IgD-negative memory B cell (primary cell): Measurements from ENCODE around the gene ZNF717. TPM values are rescaled to one million over a fixed set of nuclear protein-coding genes. Genes with fewer than 3 reads are reported as not detected.
"Not testable (repeated sequence)": the region's sequence is repeated elsewhere in the genome, so short reads cannot be mapped to it uniquely, and the experiment has no call there.

ENCODE experiments used
- H3K27ac Mint-ChIP-seq, 3 donors: one replicate each; pipeline ENCODE4 v1.8.0; 2020 to 2022; ENCODE audit warnings: mild to moderate bottlenecking in 3 of 3, mixed read lengths in 3 of 3, moderate library complexity in 1 of 3
- H3K27me3 Mint-ChIP-seq: one replicate; pipeline ENCODE4 v1.8.0; 2021; ENCODE audit warnings: mixed read lengths
- H3K36me3 Mint-ChIP-seq: one replicate; pipeline ENCODE4 v1.8.0; 2020; ENCODE audit warnings: mild to moderate bottlenecking, mixed read lengths
- H3K4me1 Mint-ChIP-seq, 3 donors: one replicate each; pipeline ENCODE4 v1.8.0; 2020 to 2022; ENCODE audit warnings: mixed read lengths in 3 of 3, mild to moderate bottlenecking in 1 of 3
- H3K4me3 Mint-ChIP-seq, 4 donors: one replicate each; pipeline ENCODE4 v1.8.0; 2020 to 2022; ENCODE audit warnings: mild to moderate bottlenecking in 4 of 4, mixed read lengths in 4 of 4, moderate library complexity in 3 of 4
- H3K9me3 Mint-ChIP-seq, 3 donors: one replicate each; pipeline ENCODE4 v1.8.0; 2020 to 2021; ENCODE audit warnings: mixed read lengths in 3 of 3, mild to moderate bottlenecking in 1 of 3
- polyA plus RNA-seq: library from polyadenylated mRNA; unstranded; fragments of 300-500 nt; fragmentation: Illumina TruSeq; gene quantifications from one replicate; pipeline ENCODE4 v1.2.3, GENCODE V29; 2021

ZNF717 gene
- polyA plus RNA-seq, result 4.7 TPM

DNA sequence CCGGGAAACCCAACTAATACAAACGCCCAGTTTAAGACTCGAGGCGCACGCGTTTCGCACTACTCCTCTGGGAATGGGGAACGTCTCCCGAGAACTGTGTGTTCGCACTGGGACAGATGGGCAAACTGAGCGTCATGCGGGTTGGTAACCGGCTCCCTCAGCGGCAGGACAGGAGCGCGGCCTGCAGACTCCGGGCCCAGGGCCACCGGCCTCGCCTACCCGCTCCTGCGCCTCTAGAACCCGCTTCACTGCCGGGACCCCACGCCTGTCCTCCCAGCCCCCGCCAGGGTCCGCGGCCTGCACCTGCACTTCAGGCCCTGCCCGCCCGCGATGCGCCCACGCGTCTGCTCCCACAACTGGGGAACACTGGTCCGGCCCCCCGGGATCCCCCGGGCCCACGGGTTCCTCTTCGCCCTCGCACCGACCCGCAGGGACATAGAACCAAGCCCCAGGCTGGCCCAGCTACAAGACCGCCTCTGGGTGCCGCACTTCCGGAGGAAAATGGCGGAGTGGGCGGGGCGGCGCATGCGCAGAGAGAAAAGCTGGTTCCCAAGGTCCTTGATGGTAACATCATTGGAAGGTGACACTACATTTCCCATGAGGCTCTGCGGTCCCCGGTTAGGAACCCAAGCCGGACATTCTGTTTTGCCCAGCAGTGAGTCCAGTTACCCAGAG lies at the start of gene ZNF717:
TSS of gene ZNF717 (minus strand) at position 469 of the 675 bp plus-strand sequence. CDS start 2,187 bp downstream, outside the sequence.
- H3K4me3 Mint-ChIP-seq, result peak within 1 kb of the TSS; percentile 92 to 98 (median 96)
- not testable (repeated sequence) for H3K36me3 Mint-ChIP-seq, H3K27me3 Mint-ChIP-seq
- peaks cover 0 to 18% (median 14%) of the 10 kb centered on the region in 3 donors for H3K9me3 Mint-ChIP-seq
- H3K4me1 Mint-ChIP-seq, result peaks cover 2 to 14% (median 10%) of the 10 kb centered on the region in 3 donors
- peak within 1 kb of the TSS; percentile 90 to 98 (median 96) for H3K27ac Mint-ChIP-seq

DNA sequence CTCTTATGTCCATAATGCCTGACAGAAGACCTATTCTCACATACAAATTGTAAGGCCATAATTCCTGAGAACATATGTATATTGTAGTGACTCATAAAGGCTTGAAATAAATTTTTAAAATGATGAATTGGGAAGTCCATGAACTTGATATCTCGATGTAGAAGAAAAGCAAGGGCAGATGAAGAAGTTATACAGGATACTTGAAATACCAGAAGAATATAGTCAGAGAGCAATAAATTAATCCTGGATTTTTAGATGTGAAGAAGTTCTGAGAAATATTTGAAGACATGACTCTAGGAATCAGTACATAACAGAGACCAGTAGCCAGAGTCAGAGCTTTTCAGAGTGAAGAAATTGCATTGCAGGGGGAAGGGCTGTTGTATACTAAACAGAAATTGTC lies 45.7 kb upstream of the ZNF717 start:
- H3K9me3 Mint-ChIP-seq, H3K27ac Mint-ChIP-seq, H3K4me3 Mint-ChIP-seq, H3K27me3 Mint-ChIP-seq, H3K4me1 Mint-ChIP-seq, H3K36me3 Mint-ChIP-seq: not testable (repeated sequence)

DNA sequence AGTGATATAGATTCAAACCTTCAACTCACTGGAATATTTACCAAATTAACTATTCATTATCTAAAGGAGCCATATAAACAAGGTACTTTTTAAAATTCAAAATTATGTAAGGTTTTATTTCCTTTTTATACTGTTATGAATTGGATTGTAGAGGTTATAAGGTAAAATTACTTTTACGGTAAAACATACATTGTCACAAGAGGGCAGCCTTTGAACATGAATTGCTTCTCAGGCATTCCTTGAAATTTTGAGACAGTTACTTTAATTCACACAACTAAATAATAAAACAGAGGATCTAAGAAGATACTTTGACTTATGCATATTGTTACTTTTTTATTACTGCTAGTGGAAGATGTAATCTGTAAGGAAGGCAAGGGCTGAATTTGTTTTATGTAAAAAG lies 32.7 kb upstream of the ZNF717 start:
- not testable (repeated sequence) for H3K4me1 Mint-ChIP-seq, H3K9me3 Mint-ChIP-seq, H3K36me3 Mint-ChIP-seq, H3K4me3 Mint-ChIP-seq, H3K27me3 Mint-ChIP-seq, H3K27ac Mint-ChIP-seq

DNA sequence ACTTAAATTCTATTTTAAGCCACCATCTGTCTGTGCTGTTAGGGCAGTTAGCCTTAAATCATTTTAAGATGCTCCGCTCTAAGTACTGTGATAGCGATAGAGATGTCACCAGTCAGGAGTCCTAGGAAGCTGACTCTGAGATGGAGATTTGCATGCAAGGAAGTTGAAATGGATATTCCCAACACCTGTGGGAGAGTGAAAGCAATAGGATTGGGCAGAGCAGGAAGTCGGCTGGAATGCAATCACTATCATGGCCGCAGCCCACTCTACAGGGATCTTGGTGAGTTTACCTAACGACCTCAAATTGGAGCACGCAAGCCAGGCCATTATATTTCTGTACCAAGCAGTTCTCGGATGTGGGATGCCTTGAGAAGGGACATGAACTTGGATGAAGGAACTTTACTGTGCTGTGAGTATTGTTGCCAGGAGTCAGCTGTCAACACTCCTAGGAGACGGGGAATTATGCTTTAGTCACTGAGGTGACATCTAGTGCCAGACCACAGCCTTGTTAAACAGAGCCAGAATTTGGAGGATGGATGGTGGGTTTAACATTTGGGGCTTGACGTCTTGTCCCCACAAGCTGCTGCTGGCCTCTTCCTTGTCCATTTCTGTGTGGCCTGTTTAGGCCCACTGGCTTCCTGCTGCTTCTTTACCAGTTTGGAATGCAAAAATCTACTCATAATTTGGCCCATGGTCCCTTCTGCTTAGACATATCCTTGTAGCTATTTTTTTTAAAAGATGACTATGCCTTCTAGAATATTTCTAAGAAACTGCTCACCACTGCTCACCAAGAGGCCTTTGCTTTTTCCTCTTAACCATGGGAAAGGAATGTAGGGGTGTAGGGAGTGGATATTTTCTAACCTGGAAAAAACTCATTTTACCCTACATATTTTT lies 31.2 kb upstream of the ZNF717 start:
- H3K4me1 Mint-ChIP-seq, H3K27me3 Mint-ChIP-seq, H3K9me3 Mint-ChIP-seq, H3K27ac Mint-ChIP-seq, H3K36me3 Mint-ChIP-seq, H3K4me3 Mint-ChIP-seq: not testable (repeated sequence)

DNA sequence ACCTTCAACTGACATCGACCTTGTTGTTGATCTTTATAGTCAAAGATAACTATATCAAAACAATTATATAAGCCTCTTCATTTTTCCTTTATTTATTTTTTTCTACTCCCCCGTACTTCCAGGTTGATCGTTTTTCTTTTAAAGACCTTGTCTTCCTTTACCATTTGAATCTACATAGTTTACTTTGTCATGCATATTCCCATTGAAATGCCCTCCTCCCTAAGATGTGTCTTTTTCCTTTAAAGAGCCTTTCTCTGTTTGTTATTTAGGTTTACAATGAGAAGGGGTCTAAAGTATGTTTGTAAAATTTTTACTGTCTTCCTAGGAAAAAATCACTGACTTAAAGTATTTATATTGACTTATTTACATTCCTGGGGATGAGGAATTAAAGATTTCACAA lies 29.4 kb upstream of the ZNF717 start:
- Mint-ChIP-seq H3K36me3 (peaks cover 3% of the 10 kb centered on the region), H3K4me3 (peak overlapping the region in 1 of 4 donors; percentile 2), H3K4me1 (no peaks in the 10 kb centered on the region), H3K27ac (no peak overlapping the region), H3K9me3 (peaks cover 2 to 7% (median 5%) of the 10 kb centered on the region in 3 donors), H3K27me3 (no peaks in the 10 kb centered on the region)

DNA sequence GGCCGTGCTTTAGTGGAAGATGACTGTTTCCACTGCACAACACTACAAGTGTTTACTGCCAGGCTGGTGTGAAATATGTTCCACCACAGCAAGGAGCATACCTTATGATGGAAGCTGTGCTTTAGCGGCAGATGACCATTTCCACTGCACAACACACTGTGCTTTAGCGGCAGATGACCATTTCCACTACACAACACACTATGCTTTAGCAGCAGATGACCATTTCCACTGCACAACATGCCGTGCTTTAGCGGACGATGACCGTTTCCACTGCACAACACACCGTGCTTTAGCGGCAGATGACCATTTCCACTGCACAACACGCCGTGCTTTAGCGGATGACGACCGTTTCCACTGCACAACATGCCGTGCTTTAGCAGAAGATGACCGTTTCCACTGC lies 2.8 kb downstream of the ZNF717 start:
- Mint-ChIP-seq H3K9me3 (peaks cover 9 to 14% (median 12%) of the 10 kb centered on the region in 3 donors), H3K27me3 (no peaks in the 10 kb centered on the region), H3K36me3 (peaks cover 14% of the 10 kb centered on the region), H3K4me1 (peaks cover 4 to 14% (median 12%) of the 10 kb centered on the region in 3 donors), H3K27ac (no peak overlapping the region), H3K4me3 (peak overlapping the region in 1 of 4 donors; percentile 74)

DNA sequence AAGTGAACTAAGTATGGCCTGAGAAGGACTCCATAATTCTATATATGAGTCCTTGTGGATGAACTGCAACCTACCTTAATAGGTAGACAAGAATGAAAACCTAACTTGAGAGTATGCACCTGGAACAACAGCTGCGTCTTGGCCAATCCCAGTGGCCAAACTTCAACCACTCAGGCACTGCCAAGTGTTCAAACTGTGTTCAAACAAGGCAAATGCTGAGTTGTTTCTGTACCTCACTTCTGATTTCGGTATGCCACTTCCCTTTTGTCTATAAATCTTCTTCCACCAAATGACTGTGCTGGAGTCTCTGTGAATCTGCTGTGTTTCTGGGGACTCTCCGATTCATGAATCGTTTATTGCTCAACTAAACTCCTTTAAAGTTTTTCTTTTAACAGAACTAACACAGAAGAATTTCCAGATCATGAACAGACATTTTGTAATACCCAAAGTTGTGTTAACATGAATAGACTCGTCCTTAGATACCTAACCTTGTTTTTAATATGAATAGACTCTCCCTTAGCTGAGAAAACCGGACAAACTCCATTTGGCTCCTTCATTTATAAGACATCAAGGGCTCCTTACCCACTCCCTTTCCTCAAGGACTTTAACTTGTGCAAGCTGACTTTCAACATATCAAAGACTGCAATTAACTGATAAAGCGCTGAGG lies 4.1 kb downstream of the ZNF717 start:
- Mint-ChIP-seq H3K27ac (peak overlapping the region in 1 of 3 donors; percentile 9), H3K4me3 (peak overlapping the region in 1 of 4 donors; percentile 74), H3K4me1 (peaks cover 4 to 17% (median 12%) of the 10 kb centered on the region in 3 donors), H3K27me3 (no peaks in the 10 kb centered on the region), H3K9me3 (peaks cover 11 to 25% (median 13%) of the 10 kb centered on the region in 3 donors), H3K36me3 (peaks cover 16% of the 10 kb centered on the region)

DNA sequence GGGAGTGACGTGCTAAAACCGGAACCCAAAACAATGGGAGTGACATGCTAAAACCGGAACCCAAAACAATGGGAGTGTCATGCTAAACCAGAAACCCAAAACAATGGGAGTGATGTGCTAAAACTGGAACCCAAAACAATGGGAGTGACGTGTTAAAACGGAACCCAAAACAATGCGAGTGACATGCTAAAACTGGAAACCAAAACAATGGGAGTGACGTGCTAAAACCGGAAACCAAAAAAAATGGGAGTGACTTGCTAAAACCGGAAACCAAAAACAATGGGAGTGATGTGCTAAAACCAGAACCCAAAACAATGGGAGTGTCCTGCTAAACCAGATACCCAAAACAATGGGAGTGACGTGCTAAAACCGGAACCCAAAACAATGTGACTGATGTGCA lies 7.6 kb downstream of the ZNF717 start:
- peaks cover 16% of the 10 kb centered on the region for H3K36me3 Mint-ChIP-seq
- H3K4me1 Mint-ChIP-seq, H3K27ac Mint-ChIP-seq, H3K4me3 Mint-ChIP-seq, H3K27me3 Mint-ChIP-seq: not testable (repeated sequence)
- peaks cover 10 to 23% (median 13%) of the 10 kb centered on the region in 3 donors for H3K9me3 Mint-ChIP-seq

DNA sequence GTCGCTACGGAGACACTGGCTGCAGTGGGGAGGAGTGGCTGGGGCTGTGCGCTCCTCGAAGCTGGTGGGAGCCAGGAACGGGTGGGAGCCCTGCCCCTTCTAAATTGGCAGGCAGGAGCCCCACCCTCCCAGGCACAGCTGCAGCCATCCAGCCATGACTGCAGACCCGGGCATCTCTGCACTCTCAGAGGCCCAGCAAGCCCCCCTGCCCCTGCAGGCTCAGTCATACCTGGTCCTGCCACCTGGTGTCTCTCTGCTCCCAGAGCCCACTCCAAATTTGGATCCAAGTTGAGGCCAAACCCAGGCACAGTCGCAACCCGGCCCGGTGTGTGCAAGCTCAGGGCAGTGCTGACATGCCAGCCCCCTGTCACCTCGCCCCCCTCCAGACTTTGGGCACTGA lies 13.7 kb downstream of the ZNF717 start:
- not testable (repeated sequence) for H3K4me1 Mint-ChIP-seq, H3K27me3 Mint-ChIP-seq, H3K4me3 Mint-ChIP-seq, H3K27ac Mint-ChIP-seq
- peaks cover 8 to 15% (median 11%) of the 10 kb centered on the region in 3 donors for H3K9me3 Mint-ChIP-seq
- H3K36me3 Mint-ChIP-seq, result peaks cover 17% of the 10 kb centered on the region

DNA sequence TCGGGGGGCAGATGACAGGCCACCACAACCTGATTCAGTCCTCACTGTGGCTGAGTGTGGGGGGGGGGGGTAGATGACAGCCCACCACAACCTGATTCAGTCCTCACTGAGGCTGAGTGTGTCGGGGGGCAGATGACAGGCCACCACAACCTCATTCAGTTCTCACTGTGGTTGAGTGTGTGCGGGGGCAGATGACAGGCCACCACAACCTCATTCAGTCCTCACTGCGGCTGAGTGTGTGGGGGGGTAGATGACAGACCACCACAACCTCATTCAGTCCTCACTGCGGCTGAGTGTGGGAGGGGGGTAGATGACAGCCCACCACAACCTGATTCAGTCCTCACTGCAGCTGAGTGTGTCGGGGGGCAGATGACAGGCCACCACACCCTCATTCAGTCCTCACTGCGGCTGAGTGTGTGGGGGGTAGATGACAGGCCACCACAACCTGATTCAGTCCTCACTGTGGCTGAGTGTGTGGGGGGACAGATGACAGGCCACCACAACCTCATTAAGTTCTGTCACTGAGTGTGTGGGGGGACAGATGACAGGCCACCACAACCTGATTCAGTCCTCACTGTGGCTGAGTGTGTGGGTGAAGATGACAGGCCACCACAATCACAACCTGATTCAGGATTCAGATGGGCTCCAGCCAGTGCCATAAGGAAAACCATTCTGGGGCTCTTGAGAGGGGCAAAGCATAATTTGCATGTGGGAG lies 16.9 kb downstream of the ZNF717 start:
- Mint-ChIP-seq H3K27ac (no peak overlapping the region), H3K27me3 (no peaks in the 10 kb centered on the region), H3K9me3 (peaks cover 13 to 28% (median 19%) of the 10 kb centered on the region in 3 donors), H3K4me3 (peak overlapping the region in 1 of 4 donors; percentile 57), H3K36me3 (peaks cover 32% of the 10 kb centered on the region), H3K4me1 (no peaks in the 10 kb centered on the region)

DNA sequence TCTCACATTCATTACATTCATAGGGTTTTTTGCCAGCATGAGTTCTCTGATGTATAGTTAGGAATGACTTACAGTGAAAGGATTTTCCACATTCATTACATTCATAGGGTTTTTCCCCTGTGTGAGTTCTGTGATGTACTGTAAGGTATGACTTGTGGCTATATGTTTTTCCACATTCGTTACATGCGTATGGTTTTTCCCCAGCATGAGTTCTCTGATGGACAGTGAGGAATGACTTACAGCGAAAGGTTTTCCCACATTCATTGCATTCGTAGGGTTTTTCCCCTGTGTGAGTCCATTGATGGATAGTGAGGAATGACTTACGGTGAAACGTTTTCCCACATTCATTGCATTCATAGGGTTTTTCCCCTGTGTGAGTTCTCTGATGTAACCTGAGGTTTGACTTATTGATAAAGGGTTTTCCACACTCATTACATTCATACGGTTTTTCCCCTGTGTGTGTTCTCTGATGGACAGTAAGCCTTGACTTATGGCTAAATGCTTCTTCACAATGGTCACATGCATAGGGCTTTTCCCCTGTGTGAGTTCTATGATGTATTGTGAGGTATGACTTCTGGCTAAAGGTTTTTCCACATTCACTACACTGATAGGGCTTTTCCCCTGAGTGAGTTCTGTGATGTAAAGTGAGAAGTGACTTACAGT lies 47.4 kb downstream of the ZNF717 start:
- Mint-ChIP-seq H3K27me3 (no peaks in the 10 kb centered on the region), H3K9me3 (peaks cover 18 to 63% (median 49%) of the 10 kb centered on the region in 3 donors), H3K27ac (no peak overlapping the region), H3K36me3 (peaks cover 21% of the 10 kb centered on the region), H3K4me3 (peak overlapping the region in 1 of 4 donors; percentile 21), H3K4me1 (peaks cover 0 to 1% (median 0%) of the 10 kb centered on the region in 3 donors)

DNA sequence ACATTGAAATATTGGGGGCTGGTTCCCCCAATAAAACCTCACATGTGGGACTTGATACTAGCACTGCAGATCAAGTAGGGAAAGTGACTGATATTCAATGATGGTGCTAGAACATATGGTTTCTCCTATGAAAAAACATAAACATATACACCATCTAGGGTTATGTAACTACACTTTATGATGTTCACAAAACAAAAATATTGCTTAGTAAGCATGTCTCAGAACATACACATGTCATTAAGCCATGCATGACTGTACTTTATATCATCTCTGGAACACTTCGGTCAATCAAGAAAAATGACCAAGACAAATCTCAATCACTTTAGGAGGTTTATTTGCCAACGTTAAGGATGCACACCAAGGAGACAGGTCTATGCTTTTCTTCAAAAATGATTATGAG lies 57.4 kb downstream of the ZNF717 start:
- Mint-ChIP-seq H3K4me1 (no peaks in the 10 kb centered on the region), H3K9me3 (peaks cover 22 to 65% (median 61%) of the 10 kb centered on the region in 3 donors), H3K27me3 (no peaks in the 10 kb centered on the region), H3K4me3 (no peak overlapping the region), H3K36me3 (peaks cover 12% of the 10 kb centered on the region), H3K27ac (no peak overlapping the region)

DNA sequence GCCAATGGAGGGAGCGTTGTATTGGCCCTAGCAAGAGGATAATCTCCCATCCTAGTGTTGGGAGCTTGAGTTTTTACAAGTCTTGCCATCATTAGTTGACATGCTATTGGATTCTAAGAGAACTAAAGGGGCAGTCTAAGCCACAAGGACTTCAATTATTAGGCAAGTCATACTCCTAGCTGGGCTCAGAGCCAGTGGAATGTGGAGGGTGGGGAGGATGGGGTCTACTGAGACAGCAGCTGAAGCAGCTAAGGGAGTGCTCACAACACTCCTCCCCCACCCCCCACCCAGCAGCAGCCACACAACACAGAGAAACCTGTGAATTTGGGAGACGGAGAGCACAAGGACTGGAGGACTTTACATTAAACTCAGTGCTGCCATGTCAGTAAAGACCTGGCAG lies 93.3 kb downstream of the ZNF717 start:
- H3K9me3 Mint-ChIP-seq, result peaks cover 11 to 24% (median 14%) of the 10 kb centered on the region in 3 donors
- no peak overlapping the region for H3K27ac Mint-ChIP-seq
- H3K36me3 Mint-ChIP-seq, result peaks cover 1% of the 10 kb centered on the region
- no peaks in the 10 kb centered on the region for H3K27me3 Mint-ChIP-seq
- no peak overlapping the region for H3K4me3 Mint-ChIP-seq
- no peaks in the 10 kb centered on the region for H3K4me1 Mint-ChIP-seq

DNA sequence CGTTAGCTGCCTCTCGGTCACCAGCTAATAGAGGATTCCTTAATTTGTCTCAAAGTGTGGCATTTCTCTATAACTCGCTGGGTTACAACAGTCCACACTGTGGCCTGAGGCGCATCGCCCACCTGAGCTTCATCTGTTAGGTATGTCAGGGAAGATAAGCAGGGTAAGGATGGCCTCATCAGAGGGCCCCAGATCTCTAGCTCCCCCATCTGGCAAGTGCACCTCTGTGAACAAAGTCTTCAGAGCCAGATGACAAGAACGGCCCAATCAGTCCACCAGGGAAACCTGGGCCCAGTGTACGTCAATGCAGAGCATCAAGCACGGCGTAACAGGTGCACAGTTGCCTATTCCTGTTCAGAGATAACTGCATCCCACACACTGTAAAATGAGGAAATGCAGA lies 98.0 kb downstream of the ZNF717 start:
- Mint-ChIP-seq H3K4me1 (no peaks in the 10 kb centered on the region), H3K27me3 (no peaks in the 10 kb centered on the region), H3K4me3 (no peak overlapping the region), H3K36me3 (peaks cover 1% of the 10 kb centered on the region), H3K27ac (no peak overlapping the region), H3K9me3 (peaks cover 9 to 17% (median 12%) of the 10 kb centered on the region in 3 donors)
